ENCODE results near the gene NR1D1.

Gene NR1D1

DNA sequence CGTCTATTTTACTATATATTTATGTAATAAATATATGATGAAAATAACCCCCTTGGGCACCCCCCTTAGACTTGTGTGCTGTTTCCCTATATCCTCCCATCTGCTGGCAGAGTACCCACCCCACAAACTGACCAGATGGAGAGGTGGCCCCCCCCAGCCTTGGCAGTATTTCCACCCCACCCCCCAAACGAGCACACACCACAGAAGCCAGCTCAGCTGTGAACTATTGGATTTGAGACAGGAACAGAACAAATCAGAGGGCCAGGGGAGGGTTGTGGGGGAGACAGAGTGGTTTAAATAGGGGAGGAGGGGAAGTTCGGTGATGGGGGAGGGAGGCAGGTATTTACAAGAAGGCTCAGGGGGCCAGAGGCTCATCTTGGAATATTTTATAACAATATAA lies 7.8 kb downstream of the NR1D1 start:
- H3K4me3 ChIP-seq (ENCODE audit: low read depth, low read length): no peak overlapping the region
- TF ChIP-seq, protein P1, sequence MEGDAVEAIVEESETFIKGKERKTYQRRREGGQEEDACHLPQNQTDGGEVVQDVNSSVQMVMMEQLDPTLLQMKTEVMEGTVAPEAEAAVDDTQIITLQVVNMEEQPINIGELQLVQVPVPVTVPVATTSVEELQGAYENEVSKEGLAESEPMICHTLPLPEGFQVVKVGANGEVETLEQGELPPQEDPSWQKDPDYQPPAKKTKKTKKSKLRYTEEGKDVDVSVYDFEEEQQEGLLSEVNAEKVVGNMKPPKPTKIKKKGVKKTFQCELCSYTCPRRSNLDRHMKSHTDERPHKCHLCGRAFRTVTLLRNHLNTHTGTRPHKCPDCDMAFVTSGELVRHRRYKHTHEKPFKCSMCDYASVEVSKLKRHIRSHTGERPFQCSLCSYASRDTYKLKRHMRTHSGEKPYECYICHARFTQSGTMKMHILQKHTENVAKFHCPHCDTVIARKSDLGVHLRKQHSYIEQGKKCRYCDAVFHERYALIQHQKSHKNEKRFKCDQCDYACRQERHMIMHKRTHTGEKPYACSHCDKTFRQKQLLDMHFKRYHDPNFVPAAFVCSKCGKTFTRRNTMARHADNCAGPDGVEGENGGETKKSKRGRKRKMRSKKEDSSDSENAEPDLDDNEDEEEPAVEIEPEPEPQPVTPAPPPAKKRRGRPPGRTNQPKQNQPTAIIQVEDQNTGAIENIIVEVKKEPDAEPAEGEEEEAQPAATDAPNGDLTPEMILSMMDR (IDR thresholded peaks at IDR 0.05; ENCODE audit: insufficient read depth, low read length, missing control alignments): no peak
- DNase-seq (ENCODE audit: low read depth, low spot score): no peak
- CTCF ChIA-PET: interaction anchor here (1.1 to 16.8 kb wide), 4 partner anchors 15 to 79 kb away, joined by 3 to 273 read pairs (median 4); no protein-coding TSS in a partner anchor
- POLR2A ChIA-PET: interaction anchor here (1.1 kb wide), 1 partner anchor 14 kb away, joined by 4 read pairs; no protein-coding TSS in a partner anchor

- TF ChIP-seq, protein P1 (IDR thresholded peaks at IDR 0.05; ENCODE audit: insufficient read depth, low read length, missing control alignments): no peak
- DNase-seq (ENCODE audit: low read depth, low spot score): no peak
- no peak overlapping the region for H3K4me3 ChIP-seq (ENCODE audit: low read depth, low read length)
- CTCF ChIA-PET: interaction anchor here (1.1 to 16.8 kb wide), 3 partner anchors 14 to 77 kb away, joined by 3 to 273 read pairs (median 3); no protein-coding TSS in a partner anchor
- POLR2A ChIA-PET: no interaction called here
Measured at GRCh38 chr17:40091691-40092397, 8.5 kb downstream of the NR1D1 start.

DNA sequence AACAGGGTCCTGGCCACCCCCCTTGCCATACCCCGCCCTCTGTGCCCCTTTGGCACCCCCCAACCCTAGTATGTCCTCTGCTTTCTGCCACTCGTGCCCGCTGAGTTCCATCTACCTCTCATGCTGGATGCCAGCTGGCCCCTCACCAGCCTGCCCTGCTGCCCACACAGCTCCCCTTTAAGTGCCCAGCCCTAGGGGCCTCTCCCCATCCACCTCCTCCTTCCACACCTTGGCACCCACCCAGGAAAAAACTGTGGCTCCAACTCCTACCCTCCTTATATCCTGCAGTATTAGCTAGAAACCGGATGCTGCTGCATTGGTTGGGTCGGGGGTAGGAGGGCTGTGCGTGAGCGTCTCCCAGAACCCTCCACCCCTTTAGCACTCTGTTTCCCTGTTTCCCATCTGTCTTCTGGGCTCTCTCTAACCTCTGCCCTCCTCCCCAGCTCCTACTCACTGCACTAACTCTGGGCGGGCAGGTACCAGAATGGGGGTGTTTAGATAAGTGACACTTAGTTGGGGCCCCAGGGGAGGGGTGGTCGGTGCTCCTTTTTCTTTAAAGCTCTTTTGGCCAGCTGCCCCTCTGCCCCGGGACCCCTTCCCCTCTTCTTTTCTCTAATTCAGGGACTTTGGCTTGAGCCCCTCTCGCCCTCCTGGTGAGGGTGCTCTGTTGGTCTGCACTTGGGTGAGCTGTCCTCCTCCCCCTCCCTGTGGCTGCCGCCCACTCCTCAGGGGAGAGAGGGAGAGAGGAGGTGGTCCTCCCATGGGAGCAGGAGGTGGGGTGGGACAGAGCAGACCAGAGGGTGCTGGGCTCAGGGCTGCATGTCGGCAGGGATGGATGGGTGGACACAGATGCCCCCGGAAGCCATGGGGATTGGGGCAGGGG lies 9.9 kb downstream of the NR1D1 start:
- TF ChIP-seq, protein P1 (IDR thresholded peaks at IDR 0.05; ENCODE audit: insufficient read depth, low read length, missing control alignments): no peak
- DNase-seq (ENCODE audit: low read depth, low spot score): no peak
- H3K4me3 ChIP-seq (ENCODE audit: low read depth, low read length): no peak overlapping the region
- ChIA-PET POLR2A (interaction anchor here (0.6 to 1.3 kb wide), 4 partner anchors 9 to 23 kb away, joined by 3 to 5 read pairs (median 4); partner anchors contain the start of gene NR1D1), CTCF (interaction anchor here (0.9 to 16.8 kb wide), 6 partner anchors 8 to 78 kb away, joined by 3 to 273 read pairs (median 6); no protein-coding TSS in a partner anchor)

DNA sequence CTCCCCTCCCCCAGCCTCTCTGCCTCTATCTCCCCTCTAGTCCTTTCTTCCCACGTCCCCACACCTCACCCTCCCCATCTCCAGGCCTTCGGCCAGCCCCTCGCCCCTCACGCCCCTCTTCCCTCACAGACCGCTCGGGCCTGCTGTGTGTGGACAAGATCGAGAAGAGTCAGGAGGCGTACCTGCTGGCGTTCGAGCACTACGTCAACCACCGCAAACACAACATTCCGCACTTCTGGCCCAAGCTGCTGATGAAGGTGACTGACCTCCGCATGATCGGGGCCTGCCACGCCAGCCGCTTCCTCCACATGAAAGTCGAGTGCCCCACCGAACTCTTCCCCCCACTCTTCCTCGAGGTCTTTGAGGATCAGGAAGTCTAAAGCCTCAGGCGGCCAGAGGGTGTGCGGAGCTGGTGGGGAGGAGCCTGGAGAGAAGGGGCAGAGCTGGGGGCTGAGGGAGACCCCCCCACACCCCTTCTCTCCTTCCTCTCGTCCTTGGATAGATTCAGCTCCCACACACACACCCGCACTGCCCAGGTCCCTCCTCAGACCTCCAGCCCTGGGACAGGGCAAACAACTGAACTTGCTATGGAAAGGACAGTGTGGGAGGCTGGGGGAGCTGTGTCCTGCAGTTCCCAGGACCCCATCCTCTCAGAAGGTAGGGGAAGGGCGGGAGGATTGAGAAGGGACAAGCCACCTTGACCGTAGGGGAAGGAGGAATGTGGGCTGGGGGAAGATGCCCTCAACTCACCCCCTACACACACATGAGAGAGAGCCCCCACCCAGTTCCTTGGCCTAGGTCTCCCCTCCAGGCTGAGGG lies 11.1 kb downstream of the NR1D1 start:
- TF ChIP-seq, protein P1 (IDR thresholded peaks at IDR 0.05; ENCODE audit: insufficient read depth, low read length, missing control alignments): no peak
- CTCF ChIA-PET: interaction anchor here (1.0 to 16.8 kb wide), 5 partner anchors 9 to 79 kb away, joined by 3 to 273 read pairs (median 6); no protein-coding TSS in a partner anchor
- POLR2A ChIA-PET: interaction anchor here (1.3 kb wide), 1 partner anchor 11 kb away, joined by 4 read pairs; the partner anchor contains the start of gene NR1D1
- no peak for DNase-seq (ENCODE audit: low read depth, low spot score)
- no peak overlapping the region for H3K4me3 ChIP-seq (ENCODE audit: low read depth, low read length)

DNA sequence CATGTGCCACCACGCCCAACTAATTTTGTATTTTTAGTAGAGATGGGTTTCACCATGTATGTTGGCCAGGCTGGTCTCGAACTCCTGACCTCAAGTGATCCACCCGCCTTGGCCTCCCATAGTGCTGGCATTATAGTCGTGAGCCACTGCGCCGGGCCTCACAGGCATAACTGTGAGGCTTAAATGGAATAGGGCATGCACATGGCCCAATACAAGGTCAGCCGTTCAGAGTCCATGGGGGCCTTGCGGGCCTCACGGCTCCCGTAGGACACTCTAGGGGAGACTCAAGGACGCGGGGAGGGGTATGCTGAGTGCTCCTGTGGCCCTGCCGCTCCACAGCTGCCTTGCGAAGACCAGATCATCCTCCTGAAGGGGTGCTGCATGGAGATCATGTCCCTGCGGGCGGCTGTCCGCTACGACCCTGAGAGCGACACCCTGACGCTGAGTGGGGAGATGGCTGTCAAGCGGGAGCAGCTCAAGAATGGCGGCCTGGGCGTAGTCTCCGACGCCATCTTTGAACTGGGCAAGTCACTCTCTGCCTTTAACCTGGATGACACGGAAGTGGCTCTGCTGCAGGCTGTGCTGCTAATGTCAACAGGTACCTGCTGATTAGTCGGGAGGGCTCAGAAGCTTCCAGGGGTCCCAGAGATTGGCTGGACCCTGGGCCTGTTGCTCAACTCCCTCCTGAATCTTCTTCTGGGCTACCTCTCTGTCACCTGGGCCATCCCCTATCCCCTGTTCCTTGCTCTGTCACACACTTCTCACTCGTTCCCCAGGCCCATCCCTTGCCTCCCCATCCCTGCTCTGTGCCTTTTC lies 12.3 kb downstream of the NR1D1 start:
- TF ChIP-seq, protein P1 (IDR thresholded peaks at IDR 0.05; ENCODE audit: insufficient read depth, low read length, missing control alignments): no peak
- DNase-seq (ENCODE audit: low read depth, low spot score): no peak
- CTCF ChIA-PET: interaction anchor here (0.7 to 16.8 kb wide), 4 partner anchors 10 to 60 kb away, joined by 3 to 273 read pairs (median 6); no protein-coding TSS in a partner anchor
- H3K4me3 ChIP-seq (ENCODE audit: low read depth, low read length): no peak overlapping the region
- POLR2A ChIA-PET: no interaction called here

Data from AG04449 (cell line).